ENCODE results near the gene NRCAM.

Gene NRCAM

DNA sequence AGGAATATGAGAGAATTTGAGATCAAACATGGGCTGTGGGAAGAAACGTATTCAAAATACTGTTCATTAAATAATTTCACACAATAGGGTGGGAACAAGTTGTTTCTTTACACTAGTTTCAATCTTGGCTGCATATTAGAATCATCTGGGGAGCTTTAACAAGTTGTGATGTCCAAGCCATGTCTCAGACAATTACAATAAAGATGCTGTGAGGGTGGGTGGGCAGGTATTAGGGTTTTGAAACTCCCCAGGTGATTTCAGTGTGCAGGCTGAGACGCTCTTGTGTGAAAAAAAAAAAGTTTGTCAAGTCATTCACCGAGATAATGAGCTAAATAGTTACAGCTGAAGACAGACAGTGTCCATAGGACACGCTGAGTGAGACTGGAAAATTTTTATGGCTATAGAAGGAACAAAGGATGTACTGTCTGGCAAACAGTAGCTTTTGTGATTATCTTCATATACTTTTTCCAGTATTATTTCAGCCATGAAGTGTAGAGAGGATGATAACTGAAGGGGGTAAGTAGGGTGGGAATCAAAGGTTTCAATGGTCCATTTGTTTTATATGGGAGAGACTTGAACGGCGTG is 313.5 kb downstream of the NRCAM start:
- Histone ChIP-seq H3K79me2 (ENCODE audit: control insufficient read depth, insufficient read depth, low read length, unreplicated experiment) (no peaks in the 10 kb centered on the region), H3K4me1 (ENCODE audit: control insufficient read depth, insufficient read depth, low read length, unreplicated experiment) (no peaks in the 10 kb centered on the region), H2AFZ (ENCODE audit: low read length, unreplicated experiment) (no peak overlapping the region), H3K27ac (ENCODE audit: low read depth, low read length) (no peak overlapping the region), H3K36me3 (ENCODE audit: insufficient read depth, low read length) (no peaks in the 10 kb centered on the region), H3K4me3 (ENCODE audit: low read depth, low read length) (no peak overlapping the region), H3K27me3 (ENCODE audit: insufficient read depth, low read length) (no peaks in the 10 kb centered on the region)

DNA sequence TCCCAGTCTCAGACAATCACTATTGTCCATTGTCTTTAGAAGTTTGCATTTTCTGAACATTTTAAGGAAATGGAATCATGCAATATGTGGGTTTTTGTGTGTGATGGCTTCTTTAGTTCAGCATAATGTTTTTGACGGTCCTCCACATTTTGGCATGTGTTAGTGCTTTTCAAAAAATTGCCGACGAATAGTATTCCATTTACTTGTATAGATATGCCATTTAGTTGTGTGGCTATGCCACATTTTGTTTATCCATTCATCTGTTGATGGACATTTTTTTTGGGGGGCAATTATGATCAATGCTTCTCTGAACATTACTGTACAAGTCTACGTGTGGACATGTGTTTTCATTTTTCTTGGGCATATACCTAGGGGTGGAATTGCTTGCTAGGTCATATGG is 314.1 kb downstream of the NRCAM start:
- no peaks in the 10 kb centered on the region for H3K4me1 ChIP-seq (ENCODE audit: control insufficient read depth, insufficient read depth, low read length, unreplicated experiment)
- no peak overlapping the region for H3K4me3 ChIP-seq (ENCODE audit: low read depth, low read length)
- no peaks in the 10 kb centered on the region for H3K36me3 ChIP-seq (ENCODE audit: insufficient read depth, low read length)
- no peak overlapping the region for H3K27ac ChIP-seq (ENCODE audit: low read depth, low read length)
- no peaks in the 10 kb centered on the region for H3K79me2 ChIP-seq (ENCODE audit: control insufficient read depth, insufficient read depth, low read length, unreplicated experiment)
- H2AFZ ChIP-seq (ENCODE audit: low read length, unreplicated experiment): no peak overlapping the region
- no peaks in the 10 kb centered on the region for H3K27me3 ChIP-seq (ENCODE audit: insufficient read depth, low read length)

DNA sequence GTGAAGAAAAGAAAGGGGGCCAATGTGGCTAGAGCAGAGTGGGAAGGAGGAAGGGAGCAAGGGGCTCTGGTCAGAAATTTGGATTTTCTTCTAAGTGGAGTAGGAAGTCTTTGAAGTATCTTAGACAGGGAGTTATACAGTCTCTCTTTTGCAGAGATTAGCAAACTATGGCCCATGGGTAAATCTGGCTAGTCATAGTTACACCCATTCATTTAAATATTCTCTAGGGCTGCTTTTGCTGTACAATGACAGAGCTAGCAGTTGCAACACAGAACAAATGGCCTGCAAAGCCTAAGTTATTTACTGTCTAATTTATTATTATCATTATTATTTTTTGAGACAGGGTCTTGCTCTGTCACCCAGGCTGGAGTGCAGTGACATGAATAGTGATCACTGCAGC is 315.6 kb downstream of the NRCAM start:
- Histone ChIP-seq H3K27ac (ENCODE audit: low read depth, low read length) (no peak overlapping the region), H3K27me3 (ENCODE audit: insufficient read depth, low read length) (no peaks in the 10 kb centered on the region), H3K79me2 (ENCODE audit: control insufficient read depth, insufficient read depth, low read length, unreplicated experiment) (no peaks in the 10 kb centered on the region), H3K4me3 (ENCODE audit: low read depth, low read length) (no peak overlapping the region), H2AFZ (ENCODE audit: low read length, unreplicated experiment) (no peak overlapping the region), H3K36me3 (ENCODE audit: insufficient read depth, low read length) (no peaks in the 10 kb centered on the region), H3K4me1 (ENCODE audit: control insufficient read depth, insufficient read depth, low read length, unreplicated experiment) (no peaks in the 10 kb centered on the region)

DNA sequence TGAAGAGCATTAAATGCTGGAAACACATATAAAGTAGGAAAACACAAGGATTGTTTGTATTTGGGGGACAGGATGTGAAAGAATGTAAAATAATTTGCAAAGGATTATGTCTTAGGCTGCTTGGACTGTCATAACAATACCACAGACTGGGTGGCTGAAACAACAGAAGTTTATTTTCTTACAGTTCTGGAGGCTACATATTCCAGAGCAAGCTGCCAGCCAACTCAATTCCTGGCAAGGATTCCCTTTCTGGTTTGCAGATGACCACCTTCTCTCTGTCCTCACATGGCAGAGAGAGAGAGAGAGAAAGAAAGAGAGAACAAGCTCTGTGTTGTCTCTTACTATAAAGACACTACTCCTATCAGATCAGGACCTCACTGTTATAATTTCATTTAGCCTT is 317.3 kb downstream of the NRCAM start:
- Histone ChIP-seq H3K79me2 (ENCODE audit: control insufficient read depth, insufficient read depth, low read length, unreplicated experiment) (no peaks in the 10 kb centered on the region), H3K36me3 (ENCODE audit: insufficient read depth, low read length) (no peaks in the 10 kb centered on the region), H3K4me3 (ENCODE audit: low read depth, low read length) (no peak overlapping the region), H2AFZ (ENCODE audit: low read length, unreplicated experiment) (no peak overlapping the region), H3K27me3 (ENCODE audit: insufficient read depth, low read length) (no peaks in the 10 kb centered on the region), H3K27ac (ENCODE audit: low read depth, low read length) (no peak overlapping the region), H3K4me1 (ENCODE audit: control insufficient read depth, insufficient read depth, low read length, unreplicated experiment) (no peaks in the 10 kb centered on the region)

- Histone ChIP-seq H3K27ac (ENCODE audit: low read depth, low read length) (no peak overlapping the region), H3K27me3 (ENCODE audit: insufficient read depth, low read length) (no peaks in the 10 kb centered on the region), H3K4me3 (ENCODE audit: low read depth, low read length) (no peak overlapping the region)
Measured at GRCh38 chr7:108137993-108138392, 318.2 kb downstream of the NRCAM start.

GRCh38 chr7:108137040-108137439 is 319.2 kb downstream of the NRCAM start:
- Histone ChIP-seq H3K79me2 (ENCODE audit: control insufficient read depth, insufficient read depth, low read length, unreplicated experiment) (no peaks in the 10 kb centered on the region), H3K27ac (ENCODE audit: low read depth, low read length) (no peak overlapping the region), H2AFZ (ENCODE audit: low read length, unreplicated experiment) (no peak overlapping the region), H3K36me3 (ENCODE audit: insufficient read depth, low read length) (no peaks in the 10 kb centered on the region), H3K4me3 (ENCODE audit: low read depth, low read length) (no peak overlapping the region), H3K27me3 (ENCODE audit: insufficient read depth, low read length) (no peaks in the 10 kb centered on the region), H3K4me1 (ENCODE audit: control insufficient read depth, insufficient read depth, low read length, unreplicated experiment) (no peaks in the 10 kb centered on the region)

More at GRCh38 chr7:108137993-108138392, 318.2 kb downstream of the NRCAM start:
- Histone ChIP-seq H3K79me2 (ENCODE audit: control insufficient read depth, insufficient read depth, low read length, unreplicated experiment) (no peaks in the 10 kb centered on the region), H2AFZ (ENCODE audit: low read length, unreplicated experiment) (no peak overlapping the region), H3K4me1 (ENCODE audit: control insufficient read depth, insufficient read depth, low read length, unreplicated experiment) (no peaks in the 10 kb centered on the region), H3K36me3 (ENCODE audit: insufficient read depth, low read length) (no peaks in the 10 kb centered on the region)

DNA sequence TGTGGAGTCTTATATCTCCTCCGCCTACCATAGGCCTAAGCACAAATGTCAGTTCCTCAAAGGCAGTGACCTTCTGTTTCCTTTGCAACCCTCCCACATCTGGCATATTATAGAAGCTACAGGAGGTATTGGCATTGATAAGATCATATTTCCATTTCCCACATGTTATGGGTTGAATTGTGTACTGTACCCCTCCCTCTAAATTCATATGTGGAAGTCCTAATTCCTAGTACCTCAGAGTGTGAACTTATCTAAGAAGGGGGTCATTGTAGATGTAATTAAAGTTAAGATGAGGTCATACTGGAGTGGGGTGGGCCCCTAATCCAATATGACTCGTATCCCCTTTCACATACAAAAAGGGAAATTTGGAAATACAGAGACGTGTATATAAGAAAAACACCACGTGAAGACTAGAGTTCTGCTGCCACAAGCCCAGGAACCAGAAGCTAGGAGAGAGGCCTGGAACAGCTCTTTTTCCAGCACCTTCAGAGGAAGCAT is 320.0 kb downstream of the NRCAM start:
- H3K79me2 ChIP-seq (ENCODE audit: control insufficient read depth, insufficient read depth, low read length, unreplicated experiment): no peaks in the 10 kb centered on the region
- no peaks in the 10 kb centered on the region for H3K27me3 ChIP-seq (ENCODE audit: insufficient read depth, low read length)
- H3K4me1 ChIP-seq (ENCODE audit: control insufficient read depth, insufficient read depth, low read length, unreplicated experiment): no peaks in the 10 kb centered on the region
- H3K27ac ChIP-seq (ENCODE audit: low read depth, low read length): no peak overlapping the region
- no peaks in the 10 kb centered on the region for H3K36me3 ChIP-seq (ENCODE audit: insufficient read depth, low read length)
- no peak overlapping the region for H2AFZ ChIP-seq (ENCODE audit: low read length, unreplicated experiment)
- no peak overlapping the region for H3K4me3 ChIP-seq (ENCODE audit: low read depth, low read length)

- Histone ChIP-seq H3K36me3 (ENCODE audit: insufficient read depth, low read length) (no peaks in the 10 kb centered on the region), H3K27me3 (ENCODE audit: insufficient read depth, low read length) (no peaks in the 10 kb centered on the region), H3K4me1 (ENCODE audit: control insufficient read depth, insufficient read depth, low read length, unreplicated experiment) (no peaks in the 10 kb centered on the region), H3K27ac (ENCODE audit: low read depth, low read length) (no peak overlapping the region), H3K4me3 (ENCODE audit: low read depth, low read length) (no peak overlapping the region), H3K79me2 (ENCODE audit: control insufficient read depth, insufficient read depth, low read length, unreplicated experiment) (no peaks in the 10 kb centered on the region), H2AFZ (ENCODE audit: low read length, unreplicated experiment) (no peak overlapping the region)
Measured at GRCh38 chr7:108135446-108136190, 320.6 kb downstream of the NRCAM start.

DNA sequence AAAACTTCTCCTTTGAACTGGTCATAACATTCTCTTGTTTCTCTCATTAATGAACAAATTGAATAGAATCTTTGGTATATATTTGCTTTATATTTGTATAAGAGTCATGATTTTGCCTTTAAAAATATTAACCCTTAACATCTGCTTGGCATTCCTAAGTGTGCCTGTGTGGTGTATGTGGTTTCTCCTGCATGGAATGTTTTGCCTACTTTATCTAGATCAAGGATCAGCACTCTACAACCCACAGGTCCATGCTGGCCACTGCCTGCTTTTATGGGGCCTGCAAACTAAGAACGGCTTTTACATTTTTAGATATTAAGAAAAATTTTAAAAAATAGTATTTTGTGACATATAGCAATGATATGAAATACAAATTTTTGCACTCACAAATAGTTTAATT is 321.8 kb downstream of the NRCAM start:
- H3K27ac ChIP-seq (ENCODE audit: low read depth, low read length): no peak overlapping the region
- no peak overlapping the region for H3K4me3 ChIP-seq (ENCODE audit: low read depth, low read length)
- no peaks in the 10 kb centered on the region for H3K4me1 ChIP-seq (ENCODE audit: control insufficient read depth, insufficient read depth, low read length, unreplicated experiment)
- H3K27me3 ChIP-seq (ENCODE audit: insufficient read depth, low read length): no peaks in the 10 kb centered on the region
- no peak overlapping the region for H2AFZ ChIP-seq (ENCODE audit: low read length, unreplicated experiment)
- no peaks in the 10 kb centered on the region for H3K36me3 ChIP-seq (ENCODE audit: insufficient read depth, low read length)
- no peaks in the 10 kb centered on the region for H3K79me2 ChIP-seq (ENCODE audit: control insufficient read depth, insufficient read depth, low read length, unreplicated experiment)

DNA sequence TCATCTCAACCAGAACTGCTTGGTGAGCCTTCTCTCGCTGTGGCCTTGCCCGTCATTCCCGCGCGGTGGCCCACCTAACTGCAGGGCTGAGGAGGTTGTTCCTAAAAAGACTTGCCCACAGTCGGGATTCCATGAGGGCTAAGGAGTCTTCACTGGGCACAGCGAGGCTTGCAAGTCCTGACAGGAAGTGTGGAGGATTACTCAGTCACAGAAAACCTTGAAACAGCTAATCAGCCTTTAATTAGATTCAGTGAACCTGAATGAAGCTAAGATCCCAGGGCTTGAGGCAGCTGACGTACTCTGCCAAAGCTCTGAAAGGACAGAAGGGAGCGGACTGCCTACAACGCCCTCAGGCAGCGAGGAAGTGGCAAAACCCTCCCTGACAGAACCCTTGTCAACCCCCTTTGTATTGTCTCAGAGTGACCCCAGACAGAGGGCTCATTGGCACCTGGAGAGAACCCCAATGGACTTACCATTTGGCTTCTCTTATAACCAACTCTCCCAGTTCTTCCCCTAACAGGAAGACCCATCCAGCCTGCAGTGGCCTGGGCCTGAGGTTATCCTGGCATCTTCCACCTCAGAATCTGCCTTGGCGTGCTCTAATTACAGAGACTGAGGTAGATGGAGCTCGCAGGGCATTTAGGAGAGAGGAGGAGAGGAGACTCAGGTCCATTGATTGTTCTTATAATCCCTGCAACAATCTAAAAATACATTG is 323.5 kb downstream of the NRCAM start:
- H3K27ac ChIP-seq (ENCODE audit: low read depth, low read length): no peak overlapping the region
- no peak overlapping the region for H3K4me3 ChIP-seq (ENCODE audit: low read depth, low read length)
- H2AFZ ChIP-seq (ENCODE audit: low read length, unreplicated experiment): no peak overlapping the region
- no peaks in the 10 kb centered on the region for H3K79me2 ChIP-seq (ENCODE audit: control insufficient read depth, insufficient read depth, low read length, unreplicated experiment)
- H3K36me3 ChIP-seq (ENCODE audit: insufficient read depth, low read length): no peaks in the 10 kb centered on the region
- no peaks in the 10 kb centered on the region for H3K27me3 ChIP-seq (ENCODE audit: insufficient read depth, low read length)
- H3K4me1 ChIP-seq (ENCODE audit: control insufficient read depth, insufficient read depth, low read length, unreplicated experiment): no peaks in the 10 kb centered on the region
